HG03469 (cell line): Measurements from ENCODE around the gene LTBP3.
"Not testable (repeated sequence)": the region's sequence is repeated elsewhere in the genome, so short reads cannot be mapped to it uniquely, and the experiment has no call there.

Experiments
- ATAC-seq: cut with Tn5 transposase; IDR thresholded peaks from one replicate; pipeline ENCODE4 v1.9.1; 2021; ENCODE audit warnings: mild to moderate bottlenecking, moderate library complexity, moderate number of reproducible peaks; ENCODE audit not compliant: unreplicated experiment

The LTBP3 gene

GRCh38 chr11:65572356-65573051, 14.3 kb upstream of the LTBP3 start, which contains the start of gene FAM89B:
FAM89B (plus strand) TSS chr11:65572538; CDS start chr11:65572670, 132 bp downstream.
- ATAC-seq = no peak

GRCh38 chr11:65571940-65572339, 13.8 kb upstream of the LTBP3 start:
- ATAC-seq = no peak

- no peak for ATAC-seq
Measured at GRCh38 chr11:65571420-65571819, 13.3 kb upstream of the LTBP3 start.

GRCh38 chr11:65569973-65570918, 12.1 kb upstream of the LTBP3 start, which contains the start of gene ZNRD2:
ZNRD2 (plus strand) TSS chr11:65570477; CDS start chr11:65570492, 15 bp downstream.
- ATAC-seq = peak; percentile 41

DNA sequence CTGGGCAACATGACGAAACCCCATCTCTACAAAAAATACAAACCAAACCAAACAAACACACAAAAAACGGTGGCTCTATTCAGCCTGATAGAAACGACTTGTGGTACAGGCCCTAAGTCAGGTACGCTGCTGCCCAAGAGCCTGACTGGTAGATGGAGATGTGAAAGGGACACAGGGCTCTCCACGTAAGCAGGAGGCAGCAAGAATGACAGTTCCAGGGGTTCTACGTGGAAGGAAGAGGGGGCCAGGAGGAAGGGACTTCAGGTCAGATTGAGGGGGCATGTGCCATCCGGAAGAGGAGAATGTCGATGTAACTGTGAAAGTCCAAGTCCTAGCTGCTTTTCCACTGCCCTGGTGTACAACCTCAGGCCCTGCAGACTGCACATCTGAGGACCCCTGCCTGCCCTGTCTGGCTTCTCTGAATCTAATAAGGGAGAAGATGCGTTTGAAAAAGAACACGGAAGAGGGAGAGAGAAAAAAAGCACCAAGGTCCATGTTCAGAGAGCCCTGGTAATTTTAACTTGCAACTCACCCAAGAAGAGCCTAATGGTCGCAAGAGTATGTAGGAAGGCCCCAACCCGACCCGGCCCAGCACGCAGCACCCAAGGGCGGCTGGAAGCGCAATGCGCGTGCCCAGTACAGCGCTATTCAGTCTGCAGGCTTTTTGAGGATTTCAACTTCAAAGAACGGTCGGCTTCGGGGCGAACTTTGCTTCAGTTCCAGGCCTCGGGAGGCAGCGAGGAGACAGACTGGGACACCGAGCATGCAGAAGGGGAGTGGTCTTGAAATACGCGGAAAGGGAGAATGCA, 11.2 kb upstream of the LTBP3 start:
- ATAC-seq = no peak

DNA sequence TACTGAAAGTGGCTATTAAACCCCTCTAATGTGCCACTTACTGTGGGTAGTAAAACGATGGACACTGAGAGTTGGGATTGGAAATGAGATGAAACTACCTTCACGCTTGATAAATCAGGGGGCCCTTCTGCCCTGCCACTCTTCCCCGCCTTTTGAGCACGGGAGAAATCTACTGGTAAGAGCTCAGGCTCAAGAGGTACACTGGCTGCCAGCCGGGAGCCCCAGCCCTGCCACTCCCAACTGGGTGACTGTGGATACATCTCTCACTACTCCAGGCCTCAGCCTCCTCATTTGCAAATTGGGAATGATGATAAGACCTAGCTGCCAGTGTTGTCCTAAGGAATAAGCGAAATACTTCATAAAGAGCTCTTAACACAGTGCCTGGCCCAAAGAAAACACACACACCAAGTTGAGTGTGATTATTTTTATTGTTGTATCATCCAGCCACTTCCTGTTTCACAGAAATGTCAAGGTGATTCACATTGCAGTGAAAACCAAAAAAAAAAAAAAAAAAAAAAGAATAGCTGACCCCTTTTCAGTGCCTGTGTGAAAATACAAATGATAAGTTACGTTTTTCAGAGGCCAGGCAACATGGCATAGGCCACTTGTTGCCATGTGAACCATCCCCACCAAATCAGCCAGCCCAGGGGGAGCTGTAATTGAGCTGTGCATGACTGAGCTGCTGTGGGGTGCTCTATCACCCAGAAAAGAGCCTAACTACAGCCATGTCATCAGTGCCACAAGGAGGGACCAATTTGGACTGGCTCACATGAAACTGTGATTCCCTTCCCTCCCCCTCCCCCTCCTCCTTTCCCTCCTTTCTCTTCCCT, 7.7 kb upstream of the LTBP3 start:
- ATAC-seq = no peak

GRCh38 chr11:65564879-65565559, 6.9 kb upstream of the LTBP3 start:
- ATAC-seq = not testable (repeated sequence)

DNA sequence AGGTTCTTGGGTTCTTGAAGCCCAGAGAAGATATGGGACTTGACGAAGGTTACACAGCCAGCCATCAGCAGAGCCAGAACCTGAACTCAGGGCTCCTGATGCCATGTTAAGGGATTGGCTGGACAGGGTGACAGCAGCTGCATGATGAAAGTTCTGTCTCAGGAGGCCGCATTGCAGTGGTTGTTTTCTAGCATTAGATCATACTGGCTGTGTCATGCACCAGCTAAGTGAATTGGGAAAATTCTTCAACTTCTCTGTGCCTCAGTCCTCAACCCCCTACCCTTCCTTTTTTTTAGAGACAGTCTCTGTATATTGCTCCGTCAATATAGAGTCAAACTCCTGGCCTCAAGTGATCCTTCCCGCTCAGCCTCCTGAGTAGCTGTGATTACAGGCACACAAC, 5.4 kb upstream of the LTBP3 start:
- no peak for ATAC-seq

DNA sequence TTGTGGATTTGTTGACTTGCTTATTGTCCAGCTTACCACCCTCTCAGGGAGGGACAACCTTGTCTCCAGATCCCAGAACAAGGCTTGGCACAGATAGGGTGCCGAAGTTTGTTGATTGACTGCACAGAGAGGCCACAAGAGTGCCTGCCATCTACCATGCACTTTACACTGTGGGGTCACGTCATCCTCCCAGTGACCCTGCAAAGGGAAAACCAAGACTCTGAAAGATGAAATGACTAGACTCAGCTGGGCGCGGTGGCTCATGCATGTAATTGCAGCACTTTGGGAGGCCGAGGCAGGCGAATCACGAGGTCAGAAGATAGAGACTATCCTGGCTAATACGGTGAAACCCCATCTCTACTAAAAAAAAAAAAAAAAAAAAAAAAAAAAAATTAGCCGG, 4.6 kb upstream of the LTBP3 start:
- no peak for ATAC-seq

DNA sequence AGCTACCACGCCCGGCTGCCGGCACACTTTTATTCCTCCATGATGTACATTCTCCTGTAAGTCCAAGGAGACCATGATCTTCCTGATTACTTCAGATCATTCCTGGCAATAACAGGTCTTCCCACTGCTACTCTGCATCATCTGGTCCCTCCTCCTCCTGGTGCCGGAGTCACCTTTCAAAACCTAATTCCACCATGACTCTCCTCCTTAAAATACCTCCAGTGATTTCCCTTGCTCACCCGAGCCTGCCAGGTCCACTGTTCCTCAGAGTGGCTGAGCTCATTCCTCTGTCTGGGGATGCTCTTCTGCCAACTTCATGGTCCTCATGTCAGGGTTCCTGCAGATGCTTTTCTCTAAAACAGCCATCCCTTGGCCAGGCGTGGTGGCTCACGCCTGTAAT, 3.9 kb upstream of the LTBP3 start:
- ATAC-seq = no peak

DNA sequence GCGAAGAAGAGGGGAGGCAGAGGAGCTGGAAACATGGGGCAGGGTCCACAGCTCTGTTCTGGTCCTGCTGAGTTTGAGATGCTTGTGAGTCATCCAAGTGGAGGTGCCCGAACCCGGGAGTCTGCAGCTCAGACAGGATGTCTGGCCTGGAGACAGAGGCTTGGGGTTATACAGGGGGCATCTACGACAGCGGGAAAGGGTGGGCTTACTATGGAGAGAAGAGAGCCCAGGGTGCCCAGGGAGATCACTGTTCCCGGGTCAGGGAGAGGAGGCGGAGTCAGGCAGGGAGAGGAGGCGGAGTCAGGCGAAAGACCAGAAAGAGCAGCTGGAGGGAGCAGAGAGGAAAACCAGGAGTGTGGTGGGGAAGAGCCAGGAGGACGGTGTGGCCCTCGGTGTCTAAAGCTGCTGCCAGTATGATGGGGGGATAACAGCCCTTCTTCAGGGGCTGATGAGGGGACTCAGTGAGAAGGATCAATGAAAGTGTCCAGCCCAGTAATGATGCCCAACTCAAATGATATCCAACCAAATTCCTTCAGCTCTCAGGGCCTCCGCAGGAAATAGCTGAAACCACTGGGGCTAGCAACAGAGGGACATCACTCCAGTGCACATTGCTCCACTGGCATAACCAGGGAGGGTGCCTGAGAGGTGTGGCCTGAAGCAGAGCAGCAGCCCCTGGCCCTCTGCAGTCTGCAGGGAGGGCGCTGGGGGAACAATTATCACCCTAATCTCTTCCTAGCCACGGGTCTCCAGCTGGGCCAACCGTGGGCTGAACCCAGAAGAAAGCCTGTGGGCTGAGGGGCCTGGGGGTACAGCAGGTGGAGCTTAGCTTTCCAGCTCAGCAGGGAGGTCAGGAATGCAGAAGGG, 2.6 kb upstream of the LTBP3 start:
- no peak for ATAC-seq

GRCh38 chr11:65559951-65560537, 1.9 kb upstream of the LTBP3 start:
- ATAC-seq = no peak

GRCh38 chr11:65559535-65559934, 1.4 kb upstream of the LTBP3 start:
- no peak for ATAC-seq

DNA sequence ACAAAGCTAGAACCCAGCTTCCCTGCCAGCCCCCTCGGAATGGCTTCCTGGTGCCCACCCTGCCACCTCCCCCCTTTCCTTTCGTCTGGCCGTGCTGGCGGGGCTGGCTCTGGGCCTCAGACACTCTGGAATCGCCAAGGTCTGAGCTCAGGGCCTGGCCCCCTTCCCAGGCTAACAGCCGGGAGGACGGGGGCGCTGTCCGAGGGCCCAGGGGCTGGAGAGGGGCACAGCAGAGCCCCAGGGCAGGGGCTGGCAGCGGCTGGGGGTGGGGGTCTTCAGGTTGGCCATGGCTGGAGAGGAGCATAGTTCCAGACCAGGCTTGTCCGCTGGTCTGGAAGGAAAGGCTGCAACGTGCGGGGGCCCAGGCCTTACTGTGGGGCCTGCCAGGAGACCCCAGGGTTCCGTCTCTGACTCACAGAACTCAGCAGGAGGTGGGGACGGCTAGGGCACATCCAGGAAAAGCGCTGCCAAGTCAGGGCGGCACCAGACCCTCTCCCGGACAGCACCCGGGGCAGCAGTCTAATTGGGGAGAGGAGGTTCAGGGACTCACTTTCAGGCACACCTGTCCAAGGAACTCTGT, 861 bp upstream of the LTBP3 start:
- no peak for ATAC-seq

GRCh38 chr11:65557280-65558001, 718 bp downstream of the LTBP3 start:
- ATAC-seq = no peak

DNA sequence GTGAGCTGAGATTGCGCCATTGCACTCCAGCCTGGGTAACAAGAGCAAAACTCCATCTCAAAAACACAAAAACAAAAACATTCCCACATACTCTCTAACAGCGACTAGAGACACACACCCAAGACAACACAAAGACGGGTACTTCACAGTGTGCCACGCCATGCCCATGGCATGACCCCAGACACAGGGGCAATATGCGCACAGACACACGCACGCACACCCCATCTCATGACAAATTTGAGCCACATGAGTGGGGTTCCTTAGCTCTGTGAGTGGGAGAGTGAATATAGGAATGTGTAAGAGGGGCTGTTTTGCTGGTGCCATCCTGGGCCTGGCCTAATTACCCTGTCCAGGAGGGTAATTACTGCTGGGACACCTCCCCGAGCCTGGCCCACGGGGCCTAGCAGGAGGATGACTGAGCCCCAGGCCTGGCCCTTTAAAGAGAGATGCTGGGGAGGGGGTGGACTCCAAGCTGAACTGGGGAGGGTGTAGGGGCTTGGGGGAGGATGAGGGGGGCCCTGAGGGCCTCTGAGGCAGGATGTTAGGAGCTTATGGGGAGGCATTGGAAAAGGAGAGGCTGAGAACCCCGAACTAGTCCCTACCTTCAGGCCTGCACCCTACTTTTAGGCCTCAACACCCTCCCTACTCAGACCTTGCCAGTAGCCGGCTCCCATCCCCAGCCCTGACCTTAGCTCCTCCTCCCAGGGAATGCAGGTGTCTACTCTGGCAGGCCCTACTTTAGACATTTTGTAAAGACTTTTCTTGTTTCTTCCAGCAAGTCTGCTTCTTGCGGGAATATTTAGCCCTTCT, 1.5 kb downstream of the LTBP3 start:
- ATAC-seq = no peak
